Common myeloid progenitor, CD34-positive (primary cell): ENCODE data around the gene TTC3.

Experiments
- CTCF ChIA-PET: fragments of 350-600 bp; sonication (Branson Sonifier 250); formaldehyde crosslinking; loops from one replicate; lab custom pipeline; 2021; ENCODE audit warnings: antibody characterized with exemption; lab: Charles Lee
- POLR2A ChIA-PET: fragments of 350-600 bp; sonication (Branson Sonifier 250); formaldehyde crosslinking; loops from one replicate; lab custom pipeline; 2021; ENCODE audit warnings: antibody characterized with exemption; lab: Charles Lee
- DNase-seq, 3 donors: peaks; one replicate each; pipeline versions ENCODE4 v3.0.0 to v3.0.0-alpha.2; 2013
- H3K27ac ChIP-seq, 2 experiments: 1 replicate in 1 of 2; 2 replicates in 1 of 2; pipeline ENCODE4 v1.7.0; 2013; ENCODE audit warnings: inconsistent platforms in 2 of 2, low read length in 2 of 2, mild to moderate bottlenecking in 2 of 2, low read depth in 1 of 2, moderate library complexity in 1 of 2; ENCODE audit not compliant: severe bottlenecking in 2 of 2, insufficient read depth in 1 of 2, poor library complexity in 1 of 2
- H3K27me3 ChIP-seq, 5 experiments: replicated peaks in 2 of 5; 1 replicate in 3 of 5; 2 replicates in 2 of 5; pipeline versions ENCODE4 v1.6.1 to v1.7.0; 2013; ENCODE audit warnings: low read length in 4 of 5, mild to moderate bottlenecking in 2 of 5, moderate library complexity in 2 of 5, inconsistent platforms in 1 of 5; ENCODE audit not compliant: insufficient read depth in 5 of 5, control insufficient read depth in 4 of 5
- H3K36me3 ChIP-seq, 4 experiments: 1 replicate in 2 of 4; 2 replicates in 2 of 4; pipeline versions ENCODE4 v1.6.1 to v1.7.0; 2013; ENCODE audit warnings: low read length in 3 of 4, control low read depth in 1 of 4, mild to moderate bottlenecking in 1 of 4; ENCODE audit not compliant: control insufficient read depth in 4 of 4, insufficient read depth in 4 of 4
- H3K4me1 ChIP-seq, 4 experiments: 1 replicate in 3 of 4; 2 replicates in 1 of 4; pipeline versions ENCODE4 v1.6.1 to v1.7.1; 2013; ENCODE audit warnings: low read length in 3 of 4, mild to moderate bottlenecking in 3 of 4, control low read depth in 1 of 4, inconsistent platforms in 1 of 4, moderate library complexity in 1 of 4; ENCODE audit not compliant: control insufficient read depth in 4 of 4, insufficient read depth in 4 of 4; ENCODE audit errors: control extremely low read depth in 1 of 4
- H3K4me3 ChIP-seq, 7 experiments: 1 replicate in 4 of 7; 2 replicates in 3 of 7; pipeline versions ENCODE4 v1.5.1 to v1.7.0; 2013; ENCODE audit warnings: mild to moderate bottlenecking in 7 of 7, low read length in 6 of 7, moderate library complexity in 6 of 7, inconsistent platforms in 2 of 7, low read depth in 2 of 7, control low read depth in 1 of 7; ENCODE audit not compliant: insufficient read depth in 4 of 7, control insufficient read depth in 1 of 7; ENCODE audit errors: extremely low read depth in 1 of 7
- H3K9me3 ChIP-seq, 5 experiments: 1 replicate in 4 of 5; 2 replicates in 1 of 5; pipeline versions ENCODE4 v1.6.1 to v1.7.1; 2013; ENCODE audit warnings: low read length in 4 of 5, mild to moderate bottlenecking in 2 of 5, inconsistent platforms in 1 of 5, low read depth in 1 of 5, moderate library complexity in 1 of 5; ENCODE audit not compliant: control insufficient read depth in 4 of 5, insufficient read depth in 2 of 5; ENCODE audit errors: control extremely low read depth in 1 of 5
- WGBS: methylation state at CpG from one replicate; pipeline ENCODE4 v1.1.5; 2013; ENCODE audit not compliant: insufficient coverage; 5-methylcytosine and 5-hydroxymethylcytosine counted together

Gene TTC3

GRCh38 chr21:37060296-37060695, 12.8 kb upstream of the TTC3 start:
- POLR2A ChIA-PET, result no interaction called here
- H3K27me3 ChIP-seq, result no peaks in the 10 kb centered on the region
- H3K4me3 ChIP-seq, result no peak overlapping the region
- CTCF ChIA-PET, result interaction anchor here (1.2 kb wide), 1 partner anchor 9 kb away, joined by 4 read pairs; no protein-coding TSS in a partner anchor
- peaks cover 0 to 6% (median 0%) of the 10 kb centered on the region in 5 experiments for H3K9me3 ChIP-seq
- H3K36me3 ChIP-seq, result peaks cover 0 to 2% (median under 1%) of the 10 kb centered on the region in 4 experiments
- DNase-seq, result peak in 2 of 3 donors; percentile 70 to 72
- 100% methylated on average over 1 of the region's 1 CpG for WGBS
- no peak overlapping the region for H3K27ac ChIP-seq
- peaks cover 0 to 16% (median 3%) of the 10 kb centered on the region in 4 experiments for H3K4me1 ChIP-seq

GRCh38 chr21:37061926-37062592, 11.0 kb upstream of the TTC3 start:
- Histone ChIP-seq H3K4me1 (peaks cover 0 to 16% (median 3%) of the 10 kb centered on the region in 4 experiments), H3K27ac (no peak overlapping the region), H3K9me3 (peaks cover 0 to under 1% (median 0%) of the 10 kb centered on the region in 5 experiments), H3K27me3 (no peaks in the 10 kb centered on the region), H3K36me3 (peaks cover 0 to 12% (median 5%) of the 10 kb centered on the region in 4 experiments), H3K4me3 (no peak overlapping the region)
- no peak for DNase-seq
- ChIA-PET CTCF (no interaction called here), POLR2A (interaction anchor here (0.7 kb wide), 1 partner anchor 10 kb away, joined by 3 read pairs; no protein-coding TSS in a partner anchor)
- WGBS, result 100% methylated on average over 4 of the region's 7 CpGs

GRCh38 chr21:37062593-37062935, 10.5 kb upstream of the TTC3 start:
- WGBS, result 97% methylated on average over 6 of the region's 6 CpGs
- no peaks in the 10 kb centered on the region for H3K27me3 ChIP-seq

GRCh38 chr21:37063433-37063832, 9.6 kb upstream of the TTC3 start:
- 100% methylated on average over 1 of the region's 1 CpG for WGBS
- peaks cover under 1 to 13% (median 8%) of the 10 kb centered on the region in 4 experiments for H3K36me3 ChIP-seq
- no peaks in the 10 kb centered on the region for H3K27me3 ChIP-seq
- H3K9me3 ChIP-seq, result no peaks in the 10 kb centered on the region
- no peak overlapping the region for H3K27ac ChIP-seq
- H3K4me1 ChIP-seq, result peaks cover 0 to 6% (median 2%) of the 10 kb centered on the region in 4 experiments
- ChIA-PET CTCF (interaction anchor here (0.8 kb wide), 1 partner anchor 72 kb away, joined by 3 read pairs; no protein-coding TSS in a partner anchor), POLR2A (no interaction called here)
- H3K4me3 ChIP-seq, result no peak overlapping the region
- DNase-seq, result no peak

More at GRCh38 chr21:37062593-37062935, 10.5 kb upstream of the TTC3 start:
- ChIA-PET POLR2A (interaction anchor here (0.7 kb wide), 1 partner anchor 10 kb away, joined by 3 read pairs; no protein-coding TSS in a partner anchor), CTCF (interaction anchor here (0.8 kb wide), 1 partner anchor 71 kb away, joined by 3 read pairs; no protein-coding TSS in a partner anchor)
- no peak for DNase-seq
- Histone ChIP-seq H3K4me3 (no peak overlapping the region), H3K27ac (no peak overlapping the region), H3K9me3 (no peaks in the 10 kb centered on the region), H3K4me1 (peaks cover 0 to 15% (median 3%) of the 10 kb centered on the region in 4 experiments), H3K36me3 (peaks cover 0 to 12% (median 7%) of the 10 kb centered on the region in 4 experiments)

DNA sequence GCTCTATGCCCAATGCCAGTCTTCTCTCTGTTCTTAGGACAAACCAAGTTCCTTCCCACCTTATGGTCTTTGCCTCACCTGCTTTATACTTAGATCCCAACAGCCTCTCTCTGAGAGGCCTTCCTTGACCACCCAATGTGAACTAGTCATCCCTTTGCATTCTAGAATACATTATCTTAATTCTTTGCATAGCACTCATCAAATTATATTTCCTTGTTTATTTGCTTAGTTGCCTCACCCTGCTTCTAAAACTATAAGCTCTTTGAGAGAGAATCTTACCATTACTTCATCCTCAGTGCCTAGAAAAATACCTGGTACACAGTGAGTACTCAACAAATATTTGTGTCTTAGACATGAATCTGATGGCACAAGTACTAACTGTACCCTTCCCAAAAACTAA, 8.2 kb upstream of the TTC3 start:
- Histone ChIP-seq H3K27me3 (no peaks in the 10 kb centered on the region), H3K4me3 (no peak overlapping the region), H3K27ac (no peak overlapping the region), H3K36me3 (peaks cover 4 to 19% (median 12%) of the 10 kb centered on the region in 4 experiments), H3K4me1 (peaks cover 0 to 4% (median 2%) of the 10 kb centered on the region in 4 experiments), H3K9me3 (peaks cover 0 to 2% (median 0%) of the 10 kb centered on the region in 5 experiments)
- DNase-seq, result no peak
- POLR2A ChIA-PET, result no interaction called here
- CTCF ChIA-PET, result interaction anchor here (1.0 kb wide), 1 partner anchor 88 kb away, joined by 3 read pairs; no protein-coding TSS in a partner anchor

DNA sequence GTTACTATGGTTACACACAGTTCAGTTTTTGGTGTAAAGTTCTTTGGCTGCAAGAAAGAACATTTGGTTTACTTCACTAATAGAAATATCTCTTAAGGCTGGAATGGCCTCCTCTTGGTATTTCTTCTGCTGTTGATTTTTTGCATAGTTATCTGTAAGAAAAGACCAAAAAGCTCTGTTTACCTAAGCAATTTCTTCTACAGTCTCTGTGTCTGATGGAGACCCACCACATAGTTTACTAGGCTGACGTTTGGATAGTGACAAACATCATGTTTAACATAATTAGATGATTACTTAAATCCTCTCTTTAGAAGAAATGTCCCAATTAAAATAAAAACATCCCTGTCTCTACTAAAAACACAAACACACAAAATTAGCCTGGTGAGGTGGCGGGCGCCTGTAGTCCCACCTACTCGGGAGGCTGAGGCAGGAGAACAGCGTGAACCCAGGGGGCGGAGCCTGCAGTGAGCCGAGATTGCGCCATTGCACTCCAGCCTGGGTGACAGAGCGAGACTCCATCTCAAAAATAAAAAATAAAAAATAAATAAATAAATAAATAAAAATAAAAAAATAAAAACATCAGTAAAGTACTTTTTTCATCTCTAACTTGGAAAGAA, 7.4 kb upstream of the TTC3 start:
- no CpG with 5 or more reads among the region's 9 CpGs for WGBS
- Histone ChIP-seq H3K4me3 (no peak overlapping the region), H3K27me3 (no peaks in the 10 kb centered on the region), H3K36me3 (peaks cover 4 to 19% (median 12%) of the 10 kb centered on the region in 4 experiments), H3K9me3 (peaks cover 0 to 2% (median 0%) of the 10 kb centered on the region in 5 experiments), H3K4me1 (peaks cover 0 to 2% (median 0%) of the 10 kb centered on the region in 4 experiments), H3K27ac (no peak overlapping the region)
- DNase-seq, result no peak
- CTCF ChIA-PET, result interaction anchor here (1.0 kb wide), 1 partner anchor 89 kb away, joined by 3 read pairs; no protein-coding TSS in a partner anchor
- POLR2A ChIA-PET, result no interaction called here
